Measurements from ENCODE around the gene CRTAC1.

Gene CRTAC1

DNA sequence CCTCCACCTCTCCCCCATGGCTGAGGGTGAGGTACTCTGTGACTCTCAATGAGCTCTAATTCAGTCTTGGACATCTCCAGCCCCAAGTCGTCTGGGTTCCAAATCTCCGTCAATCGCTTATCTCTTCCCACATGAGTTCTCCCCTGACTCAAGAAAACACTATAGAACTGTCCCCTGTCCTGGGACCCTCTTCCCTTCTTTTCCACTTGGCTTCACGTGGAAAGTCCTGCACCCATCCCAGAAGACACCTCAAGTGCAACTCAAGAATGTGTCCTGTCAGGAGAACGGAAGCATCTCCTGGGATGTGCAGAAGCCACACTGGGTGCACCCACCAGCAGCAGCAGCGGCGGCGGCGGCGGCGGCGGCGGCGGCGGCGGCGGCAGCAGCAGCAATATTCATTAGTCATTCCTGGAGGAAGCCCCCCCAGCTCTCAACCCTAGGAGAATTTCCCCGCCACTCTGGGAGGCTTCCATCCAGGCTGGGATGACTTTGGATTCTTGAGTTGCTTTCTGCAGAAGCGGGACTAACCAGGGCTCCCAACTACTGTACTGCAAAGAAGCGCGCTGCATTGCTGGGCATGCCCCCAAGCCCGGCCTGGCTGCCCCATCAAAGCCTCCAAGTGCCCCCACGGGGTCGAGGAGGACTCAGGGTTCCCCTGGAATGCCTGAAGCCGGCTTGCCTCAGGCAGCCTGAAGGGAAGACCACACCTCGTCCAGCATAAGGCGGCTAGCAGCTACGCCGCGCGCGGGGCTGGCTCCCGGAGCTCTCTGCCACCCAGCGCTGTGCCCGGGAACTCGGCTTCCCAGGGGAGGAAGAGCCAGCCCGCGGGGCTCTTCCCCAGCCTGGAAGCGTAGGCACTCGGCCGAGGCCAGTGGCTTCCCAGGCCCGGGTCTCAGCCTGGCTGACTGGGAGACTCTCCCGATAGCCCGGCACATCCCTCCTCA is 1.0 kb downstream of the CRTAC1 start:
- no peak for DNase-seq

DNA sequence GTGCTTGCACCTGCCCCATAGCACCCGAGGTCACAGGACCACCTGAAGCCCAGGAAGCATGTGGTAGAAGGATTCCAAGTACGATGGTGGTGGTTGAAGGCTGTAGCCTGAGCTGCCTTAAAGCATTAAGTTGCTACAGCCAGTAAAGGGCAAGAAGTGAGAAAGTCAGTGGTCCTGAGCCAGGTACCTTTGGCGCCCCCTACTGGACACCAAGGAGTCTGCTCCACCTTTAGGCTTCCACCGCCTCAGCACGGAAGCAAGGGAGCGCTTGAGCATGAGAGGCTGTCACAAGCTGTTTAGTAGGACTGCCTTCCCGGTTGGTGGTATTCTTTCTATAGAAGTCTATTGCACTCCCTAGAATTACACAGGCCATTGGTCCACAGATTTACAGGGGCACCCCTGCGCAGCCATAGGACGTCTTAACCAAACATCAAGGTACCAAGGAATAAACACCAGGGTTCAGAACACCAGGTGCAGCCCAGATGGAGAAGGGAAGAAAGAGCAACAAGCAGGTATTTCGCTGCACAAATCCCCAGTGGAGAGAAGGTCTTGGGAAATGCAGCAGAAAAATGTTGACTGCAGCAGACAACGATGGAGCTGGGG is 2.2 kb downstream of the CRTAC1 start:
- peak; percentile 89 for DNase-seq

DNA sequence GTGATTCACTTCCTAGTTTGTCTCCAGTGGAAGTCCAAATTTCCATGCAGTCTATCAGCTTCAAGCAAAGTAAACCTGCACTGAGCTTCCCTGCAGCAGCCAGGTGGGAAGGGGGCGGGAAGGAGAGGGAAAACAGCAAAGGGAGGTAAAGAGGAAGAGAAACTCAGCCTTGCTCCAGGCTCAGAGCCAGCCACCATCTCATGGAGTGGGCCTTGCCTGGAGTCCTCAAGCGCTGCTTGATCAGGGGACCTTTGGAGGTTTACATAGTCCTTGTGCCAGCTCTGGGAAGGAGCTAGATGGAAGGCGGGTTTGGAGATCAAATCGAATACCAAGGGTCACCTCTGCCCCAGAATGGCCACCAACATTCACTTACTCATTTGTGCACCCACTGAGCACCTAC is 7.4 kb downstream of the CRTAC1 start:
- no peak for DNase-seq

GRCh38 chr10:98020784-98021183 is 9.6 kb downstream of the CRTAC1 start:
- no peak for DNase-seq

DNA sequence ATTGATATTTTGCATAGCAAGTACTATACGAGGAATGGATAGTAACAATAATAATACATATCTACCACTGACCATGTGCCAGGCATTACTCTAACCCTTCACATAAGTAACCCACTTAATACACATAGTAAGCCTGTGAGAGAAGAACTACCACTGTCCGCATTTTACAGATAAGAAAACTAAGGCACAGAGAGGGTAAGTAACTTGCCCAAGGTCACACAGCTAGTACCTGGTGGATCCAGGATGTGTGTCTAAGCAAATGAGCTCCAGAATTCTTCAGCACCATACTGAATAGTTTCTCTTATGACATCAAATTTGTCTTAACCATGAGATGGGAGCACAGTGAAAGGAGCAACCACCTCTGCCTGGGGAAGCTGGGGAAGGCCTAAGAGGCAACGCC is 10.2 kb downstream of the CRTAC1 start:
- DNase-seq: no peak

DNA sequence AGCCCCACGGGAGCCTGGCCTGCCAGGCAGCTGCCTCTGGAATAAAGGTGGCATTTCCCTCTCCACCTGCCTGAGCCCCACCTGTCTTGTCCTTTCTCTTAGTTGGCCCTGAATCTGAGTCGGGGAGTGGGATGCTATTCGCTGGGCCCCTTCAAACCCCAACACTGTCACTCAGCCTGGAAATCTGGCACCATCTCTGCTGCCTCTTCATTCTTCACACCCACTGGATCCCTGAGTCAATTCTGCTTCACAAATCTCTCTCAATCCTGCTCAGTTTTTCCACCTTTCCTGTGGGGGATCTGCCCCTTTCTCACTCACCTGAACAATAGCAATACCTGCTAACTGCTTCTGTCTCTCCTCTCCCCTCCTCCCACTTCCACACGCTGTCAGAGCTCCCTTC is 10.6 kb downstream of the CRTAC1 start:
- DNase-seq: no peak

DNA sequence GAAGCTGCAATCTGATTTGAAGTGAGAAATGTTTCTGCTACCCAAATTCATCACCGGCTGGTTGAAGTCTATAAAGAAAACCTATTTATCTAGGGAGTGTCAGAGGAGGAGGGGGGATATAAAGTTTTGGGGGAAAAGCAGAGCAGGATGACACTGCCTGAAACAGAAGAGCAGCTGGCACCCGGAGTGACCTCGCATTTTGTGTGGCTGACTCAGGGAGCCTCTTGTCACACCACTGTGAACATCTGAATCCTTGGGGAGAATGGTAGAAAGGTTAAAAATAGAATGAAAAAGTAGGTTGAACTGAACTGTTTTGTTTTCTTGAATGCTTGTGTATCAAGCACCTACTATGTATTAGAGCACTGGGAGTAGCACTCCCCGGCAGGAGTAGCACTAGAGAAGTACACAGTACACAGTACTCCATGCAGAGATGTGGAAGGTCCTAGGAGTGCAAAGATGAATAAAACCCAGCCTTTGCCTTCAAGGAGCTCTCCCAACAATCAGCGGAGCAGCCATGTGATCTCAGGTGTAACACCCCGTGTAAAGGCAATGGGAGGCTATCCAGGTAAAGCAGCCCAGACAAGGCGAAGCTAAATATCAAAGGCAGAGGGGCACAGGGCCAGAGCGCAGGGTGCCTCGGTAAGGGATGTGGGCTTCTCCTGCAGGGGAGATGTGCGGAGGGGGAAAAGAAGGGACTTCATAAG is 13.5 kb downstream of the CRTAC1 start:
- peak; percentile 35 for DNase-seq

DNA sequence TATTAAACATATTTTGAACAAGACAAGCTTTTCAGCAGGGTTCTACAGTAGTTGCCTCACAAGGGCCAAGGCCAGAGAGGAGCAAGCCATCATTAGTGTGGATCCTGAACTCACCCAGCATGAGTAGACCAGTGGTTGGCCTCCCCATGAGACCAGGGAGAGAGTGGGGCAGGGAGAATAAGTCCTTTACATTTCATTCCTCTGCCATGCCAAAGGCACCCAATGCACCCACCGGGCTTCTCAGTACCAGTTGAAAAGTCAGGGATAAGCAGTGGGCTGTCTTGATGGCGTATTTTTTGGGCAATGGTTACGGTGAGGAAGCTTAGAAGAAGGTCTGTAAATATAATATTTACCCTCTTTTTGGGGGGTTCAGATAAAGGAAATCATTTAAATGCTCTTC is 16.6 kb downstream of the CRTAC1 start:
- no peak for DNase-seq

DNA sequence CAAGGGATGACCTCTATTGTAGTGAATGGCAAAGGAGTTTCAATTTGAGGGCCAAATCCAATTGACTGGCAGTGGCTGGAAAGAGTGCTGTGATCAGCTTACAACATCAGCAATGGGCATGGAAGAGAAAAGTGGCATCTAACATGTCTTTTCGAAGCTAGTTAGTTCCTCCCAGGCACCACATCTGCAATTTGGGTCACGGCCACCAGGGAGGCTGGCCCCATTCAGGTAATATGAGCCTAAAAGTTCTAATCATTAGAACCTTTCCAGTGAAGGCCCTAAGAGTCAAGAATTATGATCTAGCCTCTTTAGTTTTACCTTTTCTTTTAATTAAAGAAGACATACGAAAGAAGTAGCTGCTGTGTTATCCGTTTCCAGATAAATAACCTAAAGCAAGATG is 17.3 kb downstream of the CRTAC1 start:
- no peak for DNase-seq

GRCh38 chr10:98012644-98013043 is 17.8 kb downstream of the CRTAC1 start:
- no peak for DNase-seq

DNA sequence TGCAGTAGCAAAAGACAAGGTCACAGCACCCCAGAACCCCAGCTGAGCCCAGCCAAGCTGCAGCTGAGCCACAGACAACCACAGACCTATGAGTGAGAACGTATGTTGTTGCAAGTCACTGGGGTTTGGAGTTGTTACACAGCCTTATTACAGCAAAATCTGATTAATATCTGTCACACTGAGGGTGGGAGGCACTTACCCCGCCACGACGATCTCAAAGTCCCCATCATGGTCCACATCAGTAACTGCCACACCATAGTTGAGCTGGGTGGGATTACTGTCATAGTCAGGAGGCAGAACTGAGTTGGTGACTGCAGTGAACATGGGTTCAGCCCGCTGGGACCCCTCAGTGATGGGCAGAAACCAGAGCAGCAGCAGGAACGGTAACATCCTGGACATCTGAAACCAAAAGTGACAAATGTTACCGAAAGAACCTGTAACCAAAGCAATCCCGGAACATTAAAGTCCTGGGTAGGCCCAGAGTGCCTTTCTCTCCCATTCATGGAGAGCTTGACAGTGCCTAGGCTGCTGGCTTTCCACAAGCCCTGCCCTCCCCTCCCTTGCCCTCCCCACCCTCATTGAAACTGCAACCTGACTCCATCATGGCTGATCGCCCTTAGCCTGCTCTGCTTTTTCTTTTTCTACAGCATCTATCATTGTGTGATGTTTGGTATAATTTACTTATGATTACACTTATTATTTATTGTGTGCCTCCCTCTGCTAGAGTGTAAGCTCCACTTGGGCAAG is 19.3 kb downstream of the CRTAC1 start:
- no peak for DNase-seq

DNA sequence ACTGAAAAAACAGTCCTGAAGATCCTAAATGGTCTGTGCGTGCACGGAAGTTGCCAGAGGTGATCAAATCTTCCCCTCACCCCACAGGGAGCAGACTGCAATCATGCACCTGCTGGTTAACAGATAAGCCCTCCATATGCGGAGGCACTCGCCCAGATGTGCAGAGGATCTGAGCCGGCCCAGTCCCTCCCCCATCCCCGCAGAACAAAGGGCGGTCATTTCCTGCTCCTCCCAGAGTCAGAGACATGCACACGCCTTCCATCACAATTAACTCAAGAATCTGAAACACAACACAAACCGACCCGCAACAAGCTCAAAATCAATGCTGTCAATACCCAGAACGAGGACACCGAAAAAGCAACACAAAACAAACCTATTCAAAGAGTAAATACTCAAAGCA is 24.2 kb downstream of the CRTAC1 start:
- no peak for DNase-seq

DNA sequence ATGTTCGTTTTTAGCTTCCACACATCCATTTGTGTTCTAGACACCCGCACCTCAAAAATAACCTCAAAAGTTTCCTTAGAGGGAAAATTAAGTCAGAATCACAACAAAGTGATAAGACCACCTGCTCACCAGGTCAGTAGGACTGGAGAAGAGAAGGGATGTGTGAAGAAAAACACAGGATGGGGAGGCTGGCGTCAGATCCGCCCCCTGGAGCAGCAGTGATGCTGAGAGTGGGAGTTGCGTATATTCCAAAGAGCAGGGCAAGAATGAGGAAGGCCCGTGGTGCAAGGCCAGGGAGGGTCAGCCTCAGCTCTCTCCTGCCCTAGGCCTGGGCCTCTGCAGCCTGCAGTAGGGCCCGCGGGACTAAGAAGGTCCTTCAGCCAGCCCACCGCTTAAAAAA is 28.7 kb downstream of the CRTAC1 start:
- DNase-seq: no peak

GRCh38 chr10:98000346-98000745 is 30.1 kb downstream of the CRTAC1 start:
- no peak for DNase-seq

- no peak for DNase-seq
These were observed 30.5 kb downstream of the CRTAC1 start for GRCh38 chr10:97999923-98000248.

DNA sequence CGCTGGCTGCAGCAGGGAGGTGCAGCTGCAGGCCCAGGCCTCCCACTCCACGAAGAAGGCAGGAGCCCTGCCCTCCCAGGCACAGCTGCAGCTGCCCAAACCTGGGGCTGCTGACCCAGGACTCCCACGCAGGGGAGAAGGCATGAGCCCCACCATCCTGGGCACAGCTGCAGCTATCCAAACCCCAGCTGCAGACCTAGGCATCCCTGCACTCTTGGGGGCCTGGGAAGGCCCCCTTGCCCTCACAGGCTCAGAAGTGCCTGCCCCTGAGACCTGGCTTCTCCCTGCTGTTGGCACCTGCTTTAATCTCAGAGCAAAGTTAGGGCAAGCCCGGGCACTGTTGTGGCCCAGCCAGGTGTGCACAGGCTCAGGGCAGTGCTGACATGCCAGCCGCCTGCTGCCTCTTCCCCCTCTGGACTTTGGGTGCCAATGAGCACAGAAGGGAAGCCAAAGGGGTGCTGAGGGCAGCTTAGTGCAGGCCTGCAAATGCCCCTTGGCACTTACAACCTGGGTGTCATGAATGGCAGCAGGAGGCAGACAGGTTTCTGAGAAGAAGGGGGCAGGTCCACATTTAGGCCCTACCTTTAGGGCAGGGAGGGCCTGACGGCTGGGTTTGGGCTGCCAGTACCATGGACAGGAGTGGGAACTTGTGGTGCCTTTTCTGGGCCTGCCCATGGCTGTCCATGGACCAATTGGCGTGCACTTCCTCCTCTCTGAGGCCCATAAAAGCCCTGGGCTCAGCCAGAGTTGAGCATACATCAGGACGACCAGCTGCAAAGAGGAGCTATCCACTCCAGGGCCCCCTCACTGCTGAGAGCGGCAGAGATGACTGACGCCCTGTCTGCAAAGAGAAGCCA is 31.1 kb downstream of the CRTAC1 start:
- peak; percentile 74 for DNase-seq

DNA sequence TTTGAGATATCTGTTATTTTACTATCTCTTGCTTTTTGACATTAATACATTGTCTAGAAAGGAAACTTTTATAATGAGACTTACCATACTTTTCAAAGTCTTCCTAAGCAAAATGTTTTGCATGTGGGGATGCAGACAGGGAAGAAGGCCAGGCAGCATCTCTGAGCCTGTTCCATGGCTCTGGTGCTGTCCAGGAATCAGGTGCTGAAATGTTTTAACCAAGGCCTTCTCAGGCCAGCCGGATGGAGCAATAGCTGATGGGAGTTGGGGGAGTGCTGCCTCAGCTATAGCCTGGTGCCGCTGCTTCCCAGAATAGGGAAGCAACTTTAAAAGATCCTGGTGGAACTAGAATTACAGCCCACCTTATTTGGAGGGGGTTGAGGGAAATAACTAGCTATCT is 38.5 kb downstream of the CRTAC1 start:
- DNase-seq: peak; percentile 76

DNA sequence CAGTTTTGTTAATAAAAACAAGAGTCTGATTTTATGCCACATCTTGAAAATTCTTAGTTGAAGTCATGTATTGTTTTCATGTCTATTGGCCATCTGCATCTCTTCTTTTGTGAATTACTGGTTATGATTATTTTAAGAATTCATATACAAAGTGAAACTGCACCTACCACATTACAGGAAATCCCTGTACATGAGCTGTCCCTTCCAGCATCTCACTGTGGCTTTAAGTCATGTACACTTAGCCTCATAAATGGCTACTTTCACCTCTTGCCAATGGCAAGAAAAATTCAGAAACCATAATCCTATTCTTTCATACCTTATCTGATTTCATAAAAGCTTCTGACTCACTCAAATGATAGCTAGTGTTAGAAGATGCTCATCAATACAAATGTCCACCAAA is 48.6 kb downstream of the CRTAC1 start:
- no peak for DNase-seq

- no peak for DNase-seq
These were observed 52.7 kb downstream of the CRTAC1 start for GRCh38 chr10:97977673-97978072.

DNA sequence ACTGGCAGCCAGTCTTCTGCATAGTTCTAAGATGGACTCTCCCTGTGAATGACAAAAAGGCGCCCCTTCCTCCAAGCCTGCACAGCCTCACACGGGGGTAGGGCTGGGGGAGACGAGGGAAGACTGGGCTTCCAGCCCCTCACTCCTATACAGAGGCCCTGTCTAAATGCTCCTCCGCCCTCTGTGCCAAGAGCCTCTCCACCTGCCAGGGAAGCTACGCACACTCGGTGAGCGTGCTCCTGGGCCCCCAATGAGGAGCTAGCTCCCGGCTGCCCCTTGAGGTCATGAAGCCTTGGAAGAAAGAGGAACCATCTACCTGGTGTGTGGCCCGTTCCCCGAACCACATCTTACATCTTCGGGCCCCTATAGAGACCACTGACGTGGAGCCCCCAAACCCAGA is 54.8 kb downstream of the CRTAC1 start:
- no peak for DNase-seq

GRCh38 chr10:97974526-97975525 is 55.6 kb downstream of the CRTAC1 start:
- no peak for DNase-seq

Data from islet precursor cell (in vitro differentiated cells).